Stimulated activated naive CD8-positive, alpha-beta T cell treated with anti-CD3 and anti-CD28 coated beads, Interleukin-15, Interleukin-2, amounts not matched to agents 100 ng/mL and 50 ng/mL, for 24 hours (primary cell): ENCODE measurements around the gene DDX4.
A peak's percentile ranks its signal among the peaks of the same experiment; 100 is the strongest.

ENCODE experiments used
- H3K27ac Mint-ChIP-seq: one replicate; pipeline ENCODE4 v1.8.0; 2021; ENCODE audit warnings: mild to moderate bottlenecking, mixed read lengths
- H3K27me3 Mint-ChIP-seq: one replicate; pipeline ENCODE4 v1.8.0; 2021; ENCODE audit warnings: mixed read lengths
- H3K36me3 Mint-ChIP-seq: one replicate; pipeline ENCODE4 v1.8.0; 2021; ENCODE audit warnings: low read depth, mixed read lengths
- H3K4me1 Mint-ChIP-seq: one replicate; pipeline ENCODE4 v1.8.0; 2021; ENCODE audit warnings: low read depth, mixed read lengths
- H3K4me3 Mint-ChIP-seq: one replicate; pipeline ENCODE4 v1.8.0; 2021; ENCODE audit warnings: mild to moderate bottlenecking, mixed read lengths
- H3K9me3 Mint-ChIP-seq: one replicate; pipeline ENCODE4 v1.8.0; 2021; ENCODE audit warnings: mixed read lengths

Gene DDX4

DNA sequence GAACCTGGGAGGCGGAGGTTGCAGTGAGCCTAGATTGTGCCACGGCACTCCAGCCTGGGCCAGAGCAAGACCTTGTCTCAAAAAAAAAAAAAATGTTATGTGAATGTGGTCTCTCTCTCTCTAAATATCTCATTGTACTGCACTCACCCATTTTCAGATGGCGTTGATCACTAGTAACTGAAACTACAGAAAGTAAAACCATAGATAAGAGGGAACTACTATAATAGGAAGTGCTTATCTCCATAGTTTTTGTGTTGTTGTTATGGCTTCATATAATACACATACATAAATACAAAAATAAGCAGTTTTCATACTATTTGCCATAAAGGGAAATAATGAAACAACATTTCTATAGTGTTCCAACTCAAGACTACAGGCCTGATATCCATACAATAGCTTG is 122.4 kb downstream of the DDX4 start:
- Mint-ChIP-seq H3K9me3 (no peaks in the 10 kb centered on the region), H3K4me1 (peaks cover 24% of the 10 kb centered on the region), H3K36me3 (no peaks in the 10 kb centered on the region), H3K27ac (no peak overlapping the region), H3K27me3 (no peaks in the 10 kb centered on the region), H3K4me3 (no peak overlapping the region)

- no peaks in the 10 kb centered on the region for H3K9me3 Mint-ChIP-seq
Observed at GRCh38 chr5:55860709-55861108, 122.8 kb downstream of the DDX4 start.

DNA sequence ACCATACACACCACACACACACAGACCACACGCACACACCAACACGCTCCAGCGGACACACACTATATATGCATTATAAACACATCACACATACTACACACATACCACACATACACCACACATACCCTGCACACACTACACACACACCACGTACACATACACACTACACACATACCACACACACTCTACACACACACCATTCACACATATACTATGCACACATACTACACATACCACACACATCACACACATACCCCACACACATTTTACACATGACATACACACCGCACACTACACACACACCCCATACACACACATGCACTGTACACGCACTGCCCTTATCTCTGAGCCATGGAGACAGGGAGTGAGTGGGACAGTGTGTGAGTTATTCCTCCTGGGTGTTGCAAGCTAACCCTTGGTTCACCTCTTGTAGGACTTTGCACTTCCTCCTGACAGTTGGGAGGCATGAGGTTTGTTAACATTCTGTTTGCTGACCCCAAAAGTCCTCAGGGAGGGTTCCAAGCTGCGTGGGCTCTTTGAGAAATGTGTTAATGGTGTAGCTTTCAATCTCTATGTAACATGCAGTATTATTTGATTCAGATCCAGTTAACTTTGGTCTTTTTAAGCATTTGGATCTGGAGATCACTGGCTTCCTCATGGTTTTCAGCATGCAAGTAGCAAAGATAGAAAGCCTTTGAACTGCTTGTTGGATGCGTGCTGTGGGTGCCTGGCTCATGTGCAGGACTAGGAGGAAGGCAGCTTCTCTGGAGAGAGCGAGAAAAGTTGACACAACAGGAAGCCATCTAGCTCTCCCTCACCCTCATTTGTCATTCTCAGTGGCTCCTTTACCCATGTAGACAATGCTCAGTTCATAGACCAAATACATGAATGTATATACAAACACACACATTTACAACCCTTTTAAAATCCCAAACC is 127.0 kb downstream of the DDX4 start:
- no peaks in the 10 kb centered on the region for H3K9me3 Mint-ChIP-seq
- H3K36me3 Mint-ChIP-seq, result no peaks in the 10 kb centered on the region
- no peak overlapping the region for H3K27ac Mint-ChIP-seq
- no peak overlapping the region for H3K4me3 Mint-ChIP-seq
- no peaks in the 10 kb centered on the region for H3K27me3 Mint-ChIP-seq
- H3K4me1 Mint-ChIP-seq, result peaks cover 28% of the 10 kb centered on the region

More at GRCh38 chr5:55860709-55861108, 122.8 kb downstream of the DDX4 start:
- Mint-ChIP-seq H3K4me3 (no peak overlapping the region), H3K27ac (no peak overlapping the region), H3K27me3 (no peaks in the 10 kb centered on the region), H3K36me3 (no peaks in the 10 kb centered on the region), H3K4me1 (peaks cover 20% of the 10 kb centered on the region)

- Mint-ChIP-seq H3K27me3 (no peaks in the 10 kb centered on the region), H3K27ac (peak overlapping the region; percentile 47), H3K36me3 (no peaks in the 10 kb centered on the region), H3K4me3 (no peak overlapping the region), H3K9me3 (no peaks in the 10 kb centered on the region), H3K4me1 (peaks cover 30% of the 10 kb centered on the region)
Observed at GRCh38 chr5:55865831-55866230, 128.0 kb downstream of the DDX4 start.

DNA sequence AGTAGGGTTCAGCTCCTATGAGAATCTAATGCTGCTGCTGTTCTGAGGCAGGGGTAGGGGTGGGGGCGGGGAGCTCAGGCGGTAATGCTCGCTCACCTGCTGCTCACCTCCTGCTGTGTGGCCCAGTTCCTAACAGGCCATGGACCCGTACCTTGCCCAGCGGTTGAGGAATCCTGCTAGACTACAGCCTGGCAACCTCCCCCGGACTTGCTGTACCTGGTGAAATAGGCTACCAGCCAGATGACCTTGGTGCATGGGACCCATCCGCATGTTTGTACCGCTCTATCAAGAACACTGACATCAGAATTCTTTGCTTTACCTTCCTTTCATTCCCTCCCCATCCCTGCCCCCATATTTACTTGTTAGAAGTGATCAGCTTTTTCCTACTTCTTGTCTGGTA is 128.6 kb downstream of the DDX4 start:
- Mint-ChIP-seq H3K36me3 (no peaks in the 10 kb centered on the region), H3K9me3 (no peaks in the 10 kb centered on the region), H3K27me3 (no peaks in the 10 kb centered on the region), H3K4me1 (peaks cover 30% of the 10 kb centered on the region), H3K27ac (no peak overlapping the region), H3K4me3 (no peak overlapping the region)
